Activated CD4-positive, alpha-beta T cell treated with anti-CD3 and anti-CD28 coated beads, Interleukin-2, amount 50 U/mL, for 48 hours (primary cell): Measurements from ENCODE around the gene QKI.
"Not testable (repeated sequence)": the region's sequence is repeated elsewhere in the genome, so short reads cannot be mapped to it uniquely, and the experiment has no call there.

Experiments
- DNase-seq, 2 experiments: peaks; one replicate each; pipeline ENCODE4 v3.0.0-alpha.2; 2020

The QKI gene

DNA sequence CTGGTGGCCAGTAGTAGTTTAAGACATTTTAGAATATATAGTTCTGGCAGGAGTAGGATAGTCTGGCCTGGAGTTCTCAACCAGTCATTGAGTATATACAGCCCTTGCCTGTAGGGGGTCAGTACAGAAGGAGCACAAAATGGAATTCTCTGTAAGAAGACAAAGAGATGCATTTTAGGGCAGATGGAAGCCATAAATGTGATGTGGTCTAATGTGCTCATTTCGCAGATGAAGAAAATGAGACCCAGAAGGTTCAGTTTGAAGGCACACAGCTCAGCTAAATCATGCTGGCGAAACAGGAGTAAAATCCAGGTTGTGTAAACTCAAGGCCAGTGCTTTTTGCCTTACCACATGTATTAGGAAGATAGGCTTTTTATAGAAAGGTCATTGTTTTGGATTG, 29.6 kb downstream of the QKI start:
- DNase-seq, result no peak

- no peak for DNase-seq
Observed at GRCh38 chr6:163446549-163446948, 32.0 kb downstream of the QKI start.

DNA sequence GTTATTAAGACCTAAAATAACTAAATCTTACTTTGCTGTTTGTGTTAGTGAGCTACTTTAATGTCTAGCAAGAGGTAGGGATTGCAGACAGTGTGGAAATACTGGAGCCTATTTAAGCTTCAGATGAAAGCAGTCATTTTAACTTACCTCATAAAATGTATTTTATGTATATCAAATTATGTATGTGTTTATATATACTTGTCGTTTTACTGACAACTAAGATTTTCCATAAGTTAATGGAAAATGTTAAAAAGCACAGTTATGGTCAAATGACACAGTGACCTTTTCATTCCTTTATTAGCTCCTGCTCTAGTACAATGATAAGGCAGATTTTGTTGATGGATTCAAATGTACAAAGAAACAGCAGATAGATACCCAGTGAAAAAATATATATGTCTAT, 34.6 kb downstream of the QKI start:
- DNase-seq, result no peak

DNA sequence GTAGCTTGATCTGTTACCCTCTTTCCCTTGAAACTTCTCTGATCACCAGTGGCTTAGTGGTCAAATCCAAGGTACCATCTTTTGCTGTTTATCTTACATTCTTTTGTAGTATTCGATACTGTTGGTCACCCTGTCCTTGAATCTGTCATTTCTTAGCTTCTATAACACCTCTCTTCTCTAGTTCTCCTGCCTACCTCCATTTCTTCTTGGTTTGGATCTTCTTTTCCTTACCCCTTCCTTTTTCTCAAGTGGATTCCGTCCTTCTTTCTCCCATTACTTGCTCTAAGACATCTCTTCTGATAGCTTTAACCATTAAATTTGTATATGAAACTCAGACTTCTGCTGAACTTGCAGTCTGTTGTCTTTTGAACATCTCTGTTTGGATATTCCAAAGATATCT, 39.9 kb downstream of the QKI start:
- no peak for DNase-seq

- no peak for DNase-seq
Observed at GRCh38 chr6:163455552-163455951, 41.0 kb downstream of the QKI start.

DNA sequence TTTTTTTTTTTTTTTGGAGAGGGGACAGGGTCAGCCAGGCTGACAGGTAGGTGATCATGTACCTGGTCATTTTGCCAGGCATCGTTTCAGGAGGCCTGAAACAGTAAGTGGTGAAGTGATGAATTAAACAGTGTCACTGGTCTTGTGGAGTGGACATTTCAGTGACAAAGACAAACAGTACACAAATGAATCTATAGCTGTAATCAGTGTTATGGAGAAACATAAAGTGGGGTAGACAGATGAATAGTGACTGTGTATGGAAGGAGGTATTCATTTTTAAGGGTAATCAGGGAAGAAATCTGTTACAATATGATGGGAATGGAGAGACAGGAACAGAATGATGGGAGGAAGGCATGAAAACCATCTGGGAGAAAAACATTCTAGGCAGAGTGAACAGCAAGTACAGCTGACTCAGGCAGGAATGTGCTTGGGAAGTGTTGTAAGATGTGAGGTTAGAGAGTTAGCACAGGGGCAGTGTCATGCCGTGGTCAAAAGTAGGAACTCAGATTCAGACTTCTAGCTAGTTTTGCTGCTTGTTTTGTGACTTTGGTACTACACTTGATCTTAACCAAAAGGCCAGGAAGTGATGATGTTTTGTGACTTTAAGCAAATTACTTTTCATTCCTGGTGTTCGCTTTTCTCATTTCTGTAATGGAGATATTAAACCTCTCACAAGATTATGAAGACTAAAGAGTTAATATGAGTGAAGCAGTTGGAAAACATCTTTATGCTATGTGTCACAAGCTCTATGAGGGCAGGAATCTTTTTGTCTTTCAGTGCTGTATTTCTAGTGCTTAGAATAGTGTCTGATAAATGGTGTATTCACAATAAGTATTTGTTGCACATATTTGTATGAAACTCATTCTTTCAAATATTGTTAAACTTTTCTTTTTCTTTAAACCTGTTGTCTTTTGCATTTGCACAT, 43.4 kb downstream of the QKI start:
- DNase-seq, result no peak

GRCh38 chr6:163459007-163459406, 44.5 kb downstream of the QKI start:
- no peak for DNase-seq

DNA sequence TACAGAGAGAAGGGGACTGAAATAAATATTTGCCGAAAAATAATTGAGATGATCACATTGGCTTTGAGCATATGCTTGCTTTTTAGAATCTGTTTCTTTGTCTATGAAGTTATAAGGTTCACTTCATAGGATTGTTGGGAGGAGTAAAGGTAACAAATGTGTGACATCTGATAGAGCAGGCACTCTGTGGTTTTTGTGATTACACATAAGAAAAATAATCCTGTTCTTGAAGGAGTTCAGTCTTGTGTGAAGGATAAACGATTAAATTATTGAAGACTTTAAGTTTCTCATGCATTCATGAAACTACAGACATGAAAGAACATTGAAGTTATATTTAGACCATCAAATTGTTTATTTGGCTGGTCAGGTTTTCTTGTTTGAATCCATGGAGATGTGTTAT, 45.0 kb downstream of the QKI start:
- DNase-seq, result no peak

GRCh38 chr6:163460307-163460782, 45.8 kb downstream of the QKI start:
- no peak for DNase-seq

DNA sequence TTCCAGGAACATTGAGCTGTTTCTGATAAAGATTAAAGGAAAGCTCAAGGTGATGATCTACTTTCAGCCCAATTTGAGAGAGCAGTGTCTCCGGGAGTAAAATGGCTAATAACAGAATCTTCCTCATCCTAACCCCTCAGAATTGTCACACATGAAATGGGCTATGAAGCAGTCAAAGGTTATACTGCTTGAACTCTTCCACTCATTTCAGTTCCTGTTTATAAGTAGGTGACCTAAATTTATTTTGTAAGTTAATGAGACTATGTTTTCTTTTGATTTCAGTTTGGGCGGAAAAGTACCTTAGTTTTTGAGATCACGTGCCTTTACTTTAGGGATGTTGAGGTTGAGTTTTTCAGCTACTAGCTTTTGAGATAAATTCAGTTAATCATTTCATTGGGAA, 47.2 kb downstream of the QKI start:
- DNase-seq, result no peak

- no peak for DNase-seq
Observed at GRCh38 chr6:163463180-163463579, 48.7 kb downstream of the QKI start.

DNA sequence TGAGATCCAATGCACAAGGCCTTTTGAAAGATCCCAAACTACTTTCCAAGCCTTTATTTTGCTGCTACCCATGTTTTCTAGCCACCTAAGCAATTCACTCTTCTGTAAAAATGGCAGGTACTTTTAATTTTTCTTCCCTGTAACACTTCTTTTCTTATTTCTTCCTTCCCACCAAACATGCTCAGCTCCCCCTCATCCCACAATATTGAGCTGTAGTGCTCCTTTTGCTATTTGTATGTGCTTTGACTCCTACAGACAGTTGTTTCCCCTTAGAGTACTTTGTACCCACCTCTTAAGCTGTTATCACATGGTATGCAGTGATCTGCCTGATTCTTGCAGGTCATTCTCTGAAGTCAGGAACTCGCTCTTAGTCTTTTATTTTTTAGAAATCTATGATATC, 49.3 kb downstream of the QKI start:
- DNase-seq, result no peak

GRCh38 chr6:163466839-163467390, 52.4 kb downstream of the QKI start:
- DNase-seq, result no peak

DNA sequence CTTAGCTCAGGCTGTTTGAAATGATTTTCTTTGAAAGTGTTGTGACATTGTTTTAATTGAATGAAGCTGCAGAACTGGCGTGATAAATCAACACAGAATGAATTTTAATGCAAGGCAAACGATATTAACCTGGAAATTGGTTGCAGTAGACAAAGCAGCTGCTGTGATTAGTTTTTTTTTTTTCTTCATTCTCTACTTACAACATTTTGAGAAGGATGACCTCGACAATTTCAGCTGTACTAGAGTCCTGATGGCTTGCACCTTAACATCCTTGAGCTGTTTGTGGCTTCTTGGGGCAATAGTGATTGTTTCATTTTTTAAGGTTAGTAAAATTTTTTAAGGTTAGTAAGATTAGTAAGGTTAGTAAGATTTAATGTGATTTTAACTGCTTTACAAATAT, 54.2 kb downstream of the QKI start:
- DNase-seq, result no peak

GRCh38 chr6:163469459-163469985, 55.0 kb downstream of the QKI start:
- no peak for DNase-seq

DNA sequence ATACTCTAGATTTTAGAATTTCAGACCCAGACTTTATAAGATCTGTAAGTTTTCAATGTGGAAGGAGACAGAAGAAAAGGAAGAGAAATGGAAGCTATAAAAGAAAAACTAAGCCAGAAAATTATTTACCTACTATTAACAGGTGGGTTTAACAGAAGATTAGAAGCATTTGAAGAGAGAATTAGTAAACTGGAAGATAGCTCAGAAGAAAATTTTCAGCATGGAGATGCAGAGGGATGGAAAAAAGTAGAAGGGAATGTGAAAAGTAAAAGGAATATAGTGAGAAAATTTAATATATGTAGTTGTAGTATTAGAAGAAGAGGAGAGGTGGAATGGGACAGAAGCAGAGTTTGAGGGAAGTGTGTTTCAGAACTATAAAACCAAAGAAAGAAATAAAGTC, 56.1 kb downstream of the QKI start:
- DNase-seq, result no peak

GRCh38 chr6:163474581-163474980, 60.1 kb downstream of the QKI start:
- no peak for DNase-seq

DNA sequence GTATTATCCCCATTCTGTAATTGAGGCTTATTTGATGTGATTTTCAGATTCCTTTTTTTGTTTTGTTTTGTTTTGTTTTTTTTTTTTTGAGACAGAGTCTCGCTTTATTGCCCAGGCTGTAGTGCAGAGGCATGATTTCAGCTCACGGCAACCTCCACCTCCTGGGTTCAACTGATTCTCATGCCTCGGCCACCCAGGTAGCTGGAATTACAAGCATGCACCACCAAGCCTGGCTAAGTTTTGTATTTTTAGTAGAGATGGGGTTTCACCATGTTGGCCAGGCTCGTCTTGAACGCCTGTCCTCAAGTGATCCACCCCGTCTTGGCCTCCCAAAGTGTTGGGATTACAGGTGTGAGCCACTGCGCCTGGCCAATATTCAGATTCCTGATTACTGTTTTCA, 62.4 kb downstream of the QKI start:
- not testable (repeated sequence) for DNase-seq

DNA sequence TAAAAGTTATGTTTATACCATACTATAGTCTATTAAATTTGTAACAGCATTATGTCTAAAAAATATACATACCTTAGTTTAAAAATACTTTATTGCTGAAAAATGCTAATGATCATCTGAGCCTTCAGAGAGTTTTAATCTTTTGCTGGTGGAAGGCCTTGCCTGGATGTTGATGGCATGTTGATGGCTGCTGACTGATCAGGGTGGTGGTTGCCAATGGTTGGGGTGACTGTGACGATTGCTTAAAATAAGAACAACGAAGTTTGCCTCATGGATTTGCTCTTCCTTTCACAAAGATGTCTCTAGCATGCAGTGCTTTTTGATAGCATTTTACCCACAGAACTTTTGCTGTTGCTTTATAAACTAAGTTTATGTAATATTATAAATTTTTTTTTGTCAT, 68.6 kb downstream of the QKI start:
- no peak for DNase-seq

DNA sequence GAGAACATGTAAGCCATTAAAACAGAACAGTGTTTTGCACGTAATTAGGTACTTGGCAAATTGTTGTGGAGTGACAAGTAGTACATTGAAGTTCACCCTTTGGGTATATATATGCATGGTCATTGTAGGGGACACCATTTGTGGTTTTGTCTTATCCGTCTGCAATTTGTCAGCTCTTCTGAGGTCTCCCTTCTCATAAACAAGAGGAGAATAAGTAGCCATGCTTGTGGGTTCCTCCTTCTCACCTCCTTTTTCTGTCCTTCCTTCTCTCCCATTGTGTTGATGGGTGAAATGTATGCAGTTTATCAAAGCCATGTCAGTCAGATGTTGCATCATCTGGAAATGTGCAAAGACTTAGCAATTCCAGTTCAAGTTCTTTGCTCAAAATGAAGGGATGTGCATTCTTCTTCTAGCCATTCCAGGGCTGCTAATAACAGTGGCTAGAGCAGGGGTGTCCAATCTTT, 70.9 kb downstream of the QKI start:
- no peak for DNase-seq

- no peak for DNase-seq
Observed at GRCh38 chr6:163486821-163487220, 72.3 kb downstream of the QKI start.

DNA sequence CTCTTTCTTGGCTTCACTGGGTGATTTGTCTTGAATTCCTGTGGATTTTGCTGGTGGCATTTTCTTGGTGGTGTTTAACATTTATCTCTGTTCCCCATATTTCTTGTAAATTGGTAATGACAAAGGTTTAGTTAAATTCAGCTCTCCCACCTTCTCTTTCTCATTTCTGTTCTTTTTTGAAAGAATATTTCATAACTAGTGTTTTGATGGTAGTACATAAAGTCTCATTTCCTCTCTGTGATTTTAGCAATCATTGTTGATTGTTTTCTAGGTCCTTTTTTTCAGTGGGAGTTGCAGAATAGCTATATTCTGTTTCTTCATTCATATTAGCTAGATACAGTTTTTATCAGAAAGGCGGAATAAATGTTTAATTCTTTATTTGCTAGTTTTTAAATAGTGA, 73.1 kb downstream of the QKI start:
- DNase-seq, result no peak

DNA sequence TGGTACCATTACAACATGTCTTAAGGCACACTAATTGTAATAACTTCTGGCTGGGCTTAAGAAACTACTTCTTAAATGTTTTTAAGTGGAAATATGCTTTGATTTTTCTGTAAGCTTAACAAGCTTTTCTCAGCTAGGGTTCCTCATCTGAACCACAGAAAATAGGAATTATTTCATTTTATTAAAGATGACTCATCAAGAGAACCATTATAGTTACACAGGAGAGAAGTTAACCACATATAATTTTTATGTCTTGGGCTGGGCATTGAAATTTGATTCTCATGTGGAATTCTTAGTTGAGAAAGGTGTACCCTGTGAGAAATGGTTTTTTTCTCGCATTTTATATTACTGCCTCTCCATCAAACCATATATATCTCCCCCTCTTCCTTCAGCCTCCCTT, 75.1 kb downstream of the QKI start:
- DNase-seq, result no peak
